Measurements from ENCODE around the gene PAPOLB. TPM values are rescaled to one million over a fixed set of nuclear protein-coding genes. Genes with fewer than 3 reads are reported as not detected.

PAPOLB gene
- total RNA-seq, 1 donor from 2014 or later = not detected

DNA sequence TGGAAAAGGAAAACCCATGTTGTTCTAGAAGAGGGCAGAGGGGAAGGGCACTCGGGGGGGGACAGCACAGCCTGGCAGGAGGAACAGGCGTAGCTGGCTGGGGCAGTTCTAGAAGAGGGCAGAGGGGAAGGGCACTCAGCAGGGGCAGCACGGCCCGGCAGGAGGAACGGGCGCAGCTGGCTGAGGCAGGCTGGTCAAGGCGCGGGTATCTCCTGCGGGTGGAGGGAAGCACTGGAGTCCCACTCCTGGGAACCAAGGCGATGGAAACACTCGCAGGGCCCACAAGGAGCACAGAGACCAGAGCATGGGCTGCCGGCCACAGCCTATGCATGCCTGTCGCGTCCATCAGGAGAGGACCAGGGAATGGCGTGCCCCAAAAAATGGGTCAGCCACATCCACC, 36.7 kb downstream of the PAPOLB start:
- Histone ChIP-seq H3K27me3 (ENCODE audit: control insufficient read depth, insufficient read depth, low read length) (no peaks in the 10 kb centered on the region), H3K36me3 (ENCODE audit: control insufficient read depth, insufficient read depth, low read length) (no peaks in the 10 kb centered on the region), H3K4me3 (ENCODE audit: low read depth, low read length) (no peak overlapping the region)
- DNase-seq (ENCODE audit: low read depth) = no peak
- TF ChIP-seq CTCF (IDR thresholded peaks at IDR 0.05; ENCODE audit: insufficient read depth, low read length, severe bottlenecking) = no peak
- no peak for FAIRE-seq

DNA sequence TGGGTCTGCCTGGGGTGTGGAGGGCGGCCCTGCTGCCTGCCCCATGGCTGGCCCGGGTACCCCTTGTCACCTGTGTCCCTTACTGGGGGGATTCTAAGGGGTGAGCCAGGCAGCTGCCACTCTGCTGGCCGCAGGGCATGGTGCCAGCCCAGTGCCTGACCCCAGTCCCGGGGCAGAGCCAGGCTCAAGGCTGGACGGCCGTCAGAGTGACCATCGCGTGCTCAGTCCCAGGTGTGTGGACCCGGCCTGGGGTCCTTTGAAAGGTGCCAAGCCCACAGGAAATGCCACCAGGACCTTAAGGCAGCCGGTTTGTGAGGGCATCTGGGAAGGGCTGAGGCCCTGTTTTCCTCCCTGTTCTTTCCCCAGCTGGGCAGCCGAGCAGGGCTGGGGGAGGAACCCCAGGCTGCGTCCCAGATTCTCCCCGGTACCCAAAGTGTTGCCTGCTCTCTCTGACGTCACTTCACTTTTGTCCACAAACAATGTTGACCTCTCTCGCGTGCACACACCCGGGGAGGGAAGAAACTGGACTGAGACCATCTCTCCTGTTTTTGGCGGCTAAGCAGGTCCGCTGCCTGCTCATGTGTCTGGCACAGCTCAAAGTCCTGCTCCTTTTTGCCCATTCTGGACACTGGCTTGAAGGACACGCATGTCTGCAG, 37.6 kb downstream of the PAPOLB start:
- Histone ChIP-seq H3K36me3 (ENCODE audit: control insufficient read depth, insufficient read depth, low read length) (no peaks in the 10 kb centered on the region), H3K27me3 (ENCODE audit: control insufficient read depth, insufficient read depth, low read length) (no peaks in the 10 kb centered on the region)
- no peak for TF ChIP-seq CTCF (IDR thresholded peaks at IDR 0.05; ENCODE audit: insufficient read depth, low read length, severe bottlenecking)

GRCh38 chr7:4823441-4824119, 38.2 kb downstream of the PAPOLB start:
- Histone ChIP-seq H3K27me3 (ENCODE audit: control insufficient read depth, insufficient read depth, low read length) (no peaks in the 10 kb centered on the region), H3K4me3 (ENCODE audit: low read depth, low read length) (no peak overlapping the region), H3K36me3 (ENCODE audit: control insufficient read depth, insufficient read depth, low read length) (no peaks in the 10 kb centered on the region)
- no peak for TF ChIP-seq CTCF (IDR thresholded peaks at IDR 0.05; ENCODE audit: insufficient read depth, low read length, severe bottlenecking)
- no peak for FAIRE-seq
- no peak for DNase-seq (ENCODE audit: low read depth)

More for the DNA sequence above, 37.6 kb downstream of the PAPOLB start:
- DNase-seq (ENCODE audit: low read depth) (no peak), FAIRE-seq (no peak)
- no peak overlapping the region for H3K4me3 ChIP-seq (ENCODE audit: low read depth, low read length)

DNA sequence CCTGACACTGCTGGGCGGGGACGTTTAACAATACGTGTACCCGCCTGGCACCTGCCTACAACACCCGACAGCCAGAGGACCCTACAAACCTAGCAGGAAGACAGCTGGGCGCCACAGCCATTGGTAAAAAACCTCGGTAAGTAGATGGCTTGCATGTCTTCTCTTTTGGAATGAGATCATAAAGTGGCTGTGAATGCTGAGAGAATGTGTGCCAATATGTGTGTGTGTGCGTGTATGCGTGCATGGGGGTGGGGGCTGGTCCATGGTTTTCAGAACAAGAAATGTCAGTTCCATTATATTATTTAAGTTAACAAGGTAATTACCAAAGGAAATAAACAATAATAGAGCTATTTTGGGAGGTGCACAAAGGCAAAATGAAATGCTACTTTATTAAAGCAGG, 39.2 kb downstream of the PAPOLB start:
- no peak for TF ChIP-seq CTCF (IDR thresholded peaks at IDR 0.05; ENCODE audit: insufficient read depth, low read length, severe bottlenecking)
- Histone ChIP-seq H3K36me3 (ENCODE audit: control insufficient read depth, insufficient read depth, low read length) (no peaks in the 10 kb centered on the region), H3K4me3 (ENCODE audit: low read depth, low read length) (no peak overlapping the region), H3K27me3 (ENCODE audit: control insufficient read depth, insufficient read depth, low read length) (no peaks in the 10 kb centered on the region)
- no peak for FAIRE-seq
- no peak for DNase-seq (ENCODE audit: low read depth)

DNA sequence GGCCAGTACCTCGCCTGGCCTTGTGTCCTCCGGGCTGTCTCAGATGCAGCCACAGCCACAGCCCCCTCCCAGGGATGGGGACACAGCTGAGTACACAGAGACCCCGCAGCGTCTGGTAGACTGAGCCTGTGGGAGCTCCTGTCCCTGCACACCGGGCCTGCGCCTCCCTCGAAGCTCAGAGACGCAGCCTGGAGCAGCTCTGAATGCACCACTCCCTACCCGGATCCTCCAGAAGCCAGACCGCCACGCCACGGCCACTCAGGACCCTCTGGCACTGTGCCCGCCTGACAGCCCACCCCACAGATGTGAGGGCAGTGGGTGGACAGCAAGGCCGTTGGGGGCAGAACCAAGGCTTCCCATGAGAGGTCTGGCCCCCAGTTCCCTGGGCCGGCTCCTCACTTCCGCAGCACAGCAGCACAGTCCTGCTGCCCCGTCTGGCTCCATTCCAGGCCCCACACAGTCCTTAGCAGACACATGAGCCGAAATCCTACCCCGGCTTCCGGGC, 40.8 kb downstream of the PAPOLB start:
- no peaks in the 10 kb centered on the region for H3K36me3 ChIP-seq (ENCODE audit: control insufficient read depth, insufficient read depth, low read length)
- no peak for TF ChIP-seq CTCF (IDR thresholded peaks at IDR 0.05; ENCODE audit: insufficient read depth, low read length, severe bottlenecking)
- DNase-seq (ENCODE audit: low read depth) (no peak), FAIRE-seq (no peak)
- H3K4me3 ChIP-seq (ENCODE audit: low read depth, low read length) = no peak overlapping the region
- no peaks in the 10 kb centered on the region for H3K27me3 ChIP-seq (ENCODE audit: control insufficient read depth, insufficient read depth, low read length)

All from bronchial epithelial cell (primary cell).